IMR-90 (cell line): Measurements from ENCODE around the gene PPM1H. TPM values are rescaled to one million over a fixed set of nuclear protein-coding genes. Genes with fewer than 3 reads are reported as not detected.

Source experiments
- ATAC-seq: fragments of 200-7000 bp; cut with Tn5 transposase; 2 replicates; pipeline ENCODE4 v1.9.1; 2020; ENCODE audit warnings: low read depth, mild to moderate bottlenecking, moderate library complexity
- BruUV-seq: library from RNA; stranded (reverse); fragments of 400-500 nt; replicated peaks from 2 replicates; lab custom pipeline; 2021; lab: Mats Ljungman, UMichigan
- CTCF ChIA-PET: fragments of 300-600 bp; formaldehyde crosslinking; extraction: SDS; loops from one replicate; lab custom pipeline; 2021; ENCODE audit warnings: antibody characterized with exemption; lab: Yijun Ruan, JAX
- POLR2A ChIA-PET: fragments of 300-600 bp; sonication (Branson Sonifier 250); formaldehyde crosslinking; loops from one replicate; lab custom pipeline; 2022; ENCODE audit warnings: antibody characterized with exemption; ENCODE audit not compliant: unreplicated experiment; lab: Charles Lee
- DNase-seq: peaks from one replicate; pipeline ENCODE4 v3.0.0; 2013
- H2AFZ ChIP-seq: replicated peaks from 2 replicates; pipeline ENCODE3; 2013; ENCODE audit warnings: low read length, mild to moderate bottlenecking; ENCODE audit not compliant: poor library complexity
- H2AK5ac ChIP-seq: 2 replicates; pipeline ENCODE4 v1.6.1; 2013; ENCODE audit warnings: low read depth, low read length, inconsistent platforms
- H2AK9ac ChIP-seq: replicated peaks from 2 replicates; pipeline ENCODE3; 2013; ENCODE audit warnings: mild to moderate bottlenecking, low read depth, low read length, moderate library complexity; ENCODE audit not compliant: poor library complexity
- H2BK120ac ChIP-seq: 2 replicates; pipeline ENCODE4 v1.6.1; 2013; ENCODE audit warnings: low read depth, low read length, inconsistent platforms
- H2BK15ac ChIP-seq: 3 replicates; pipeline ENCODE4 v1.6.1; 2013; ENCODE audit warnings: low read depth, low read length, inconsistent platforms
- H2BK20ac ChIP-seq: 2 replicates; pipeline ENCODE4 v1.6.1; 2013; ENCODE audit warnings: low read depth, mild to moderate bottlenecking, inconsistent platforms, low read length, moderate library complexity
- H2BK5ac ChIP-seq: 2 replicates; pipeline ENCODE4 v1.6.1; 2013; ENCODE audit warnings: mild to moderate bottlenecking, low read depth, low read length, inconsistent platforms; ENCODE audit not compliant: poor library complexity, severe bottlenecking
- H3K14ac ChIP-seq: replicated peaks from 2 replicates; pipeline ENCODE4 v1.6.1; 2013; ENCODE audit warnings: low read depth, low read length, inconsistent platforms
- H3K18ac ChIP-seq: 2 replicates; pipeline ENCODE4 v1.6.1; 2013; ENCODE audit warnings: low read depth, low read length, control low read depth
- H3K23ac ChIP-seq: 2 replicates; pipeline ENCODE4 v1.6.1; 2013; ENCODE audit warnings: low read depth, low read length, inconsistent platforms
- H3K27ac ChIP-seq: 2 replicates; pipeline ENCODE4 v1.5.1; 2013; ENCODE audit warnings: mild to moderate bottlenecking, control low read depth, low read length; ENCODE audit not compliant: insufficient read depth
- H3K27me3 ChIP-seq: 2 replicates; pipeline ENCODE4 v1.6.1; 2013; ENCODE audit warnings: low read length; ENCODE audit not compliant: control insufficient read depth, insufficient read depth
- H3K36me3 ChIP-seq: 2 replicates; pipeline ENCODE4 v1.6.1; 2013; ENCODE audit warnings: low read length, mixed read lengths; ENCODE audit not compliant: control insufficient read depth, insufficient read depth
- H3K4ac ChIP-seq: 2 replicates; pipeline ENCODE4 v1.6.1; 2013; ENCODE audit warnings: low read depth, low read length, inconsistent platforms
- H3K4me1 ChIP-seq: 2 replicates; pipeline ENCODE4 v1.6.1; 2013; ENCODE audit warnings: low read length, mixed read lengths; ENCODE audit not compliant: control insufficient read depth, insufficient read depth
- H3K4me2 ChIP-seq: 2 replicates; pipeline ENCODE4 v1.6.1; 2013; ENCODE audit warnings: low read depth, mild to moderate bottlenecking, control low read depth, low read length, moderate library complexity
- H3K4me3 ChIP-seq: 2 replicates; pipeline ENCODE4 v1.5.1; 2013; ENCODE audit warnings: low read depth, mild to moderate bottlenecking, control low read depth, low read length, moderate library complexity; ENCODE audit not compliant: insufficient read depth
- H3K56ac ChIP-seq: 2 replicates; pipeline ENCODE4 v1.6.1; 2013; ENCODE audit warnings: low read length, inconsistent platforms; ENCODE audit not compliant: insufficient read depth; ENCODE audit errors: extremely low read depth
- H3K79me1 ChIP-seq, 2 experiments: 2 replicates each; pipeline ENCODE4 v1.6.1; 2013; ENCODE audit warnings: low read length in 2 of 2, inconsistent platforms in 1 of 2, low read depth in 1 of 2
- H3K9ac ChIP-seq: 2 replicates; pipeline ENCODE4 v1.6.1; 2013; ENCODE audit warnings: low read depth, low read length, control low read depth
- H3K9me1 ChIP-seq: 2 replicates; pipeline ENCODE4 v1.6.1; 2013; ENCODE audit warnings: low read length, inconsistent platforms; ENCODE audit not compliant: insufficient read depth
- H3K9me3 ChIP-seq: 2 replicates; pipeline ENCODE4 v1.6.1; 2013; ENCODE audit warnings: low read length; ENCODE audit not compliant: control insufficient read depth, insufficient read depth
- H4K20me1 ChIP-seq: 2 replicates; pipeline ENCODE4 v1.6.1; 2013; ENCODE audit warnings: low read length, inconsistent platforms; ENCODE audit not compliant: insufficient read depth
- H4K5ac ChIP-seq: 2 replicates; pipeline ENCODE4 v1.6.1; 2013; ENCODE audit warnings: mild to moderate bottlenecking, low read depth, low read length, control low read depth
- H4K8ac ChIP-seq, 2 experiments: 2 replicates each; pipeline ENCODE4 v1.6.1; 2013; ENCODE audit warnings: low read depth in 2 of 2, low read length in 2 of 2, control low read depth in 1 of 2, inconsistent platforms in 1 of 2
- H4K91ac ChIP-seq: 2 replicates; pipeline ENCODE4 v1.6.1; 2013; ENCODE audit warnings: low read depth, low read length, inconsistent platforms; ENCODE audit not compliant: insufficient read depth
- FOS ChIP-seq: fragments of 150-350 bp; IDR thresholded peaks from 2 replicates; pipeline ENCODE4 v1.6.1; 2016; ENCODE audit warnings: low read depth, low read length
- MAZ ChIP-seq: IDR thresholded peaks from 2 replicates; pipeline ENCODE4 v1.6.1; 2012; ENCODE audit warnings: low read depth, mild to moderate bottlenecking, low read length, improper control_type of control experiment, moderate library complexity, borderline replicate concordance
- POLR2A ChIP-seq: IDR thresholded peaks from 2 replicates; pipeline ENCODE4 v1.6.1; 2012; ENCODE audit warnings: mild to moderate bottlenecking, low read depth, low read length
- RCOR1 ChIP-seq: IDR thresholded peaks from 2 replicates; pipeline ENCODE4 v1.6.1; 2012; ENCODE audit warnings: mild to moderate bottlenecking, low read length, improper control_type of control experiment; ENCODE audit not compliant: insufficient replicate concordance
- RFX5 ChIP-seq: IDR thresholded peaks from 2 replicates; pipeline ENCODE4 v1.8.0; 2012; ENCODE audit warnings: low read depth, mild to moderate bottlenecking, low read length, moderate library complexity
- SMC3 ChIP-seq: fragments of 150-350 bp; IDR thresholded peaks from 2 replicates; pipeline ENCODE4 v1.6.1; 2016; ENCODE audit warnings: low read depth, mild to moderate bottlenecking, antibody characterized with exemption, low read length, moderate library complexity
- WGBS, 2 experiments: methylation state at CpG; one replicate each; pipeline versions ENCODE4 v1.1.5 to v1.1.7; 2013; ENCODE audit warnings: missing lambda C conversion rate in 2 of 2; ENCODE audit not compliant: insufficient read length in 1 of 2; ENCODE audit errors: extremely low coverage in 2 of 2; 5-methylcytosine and 5-hydroxymethylcytosine counted together
- dilution Hi-C: fragments of 300-500 bp; cut with HindIII; formaldehyde crosslinking; loops from one replicate; pipeline ENCODE4 v1.14.3; 2018; ENCODE audit warnings: low sequenced_read_pairs; ENCODE audit not compliant: unreplicated experiment
- in situ Hi-C: fragments of 300-500 bp; cut with MboI; formaldehyde crosslinking; loops from 3 replicates; pipeline ENCODE4 v1.14.3; 2019; ENCODE audit warnings: low sequenced_read_pairs, inconsistent platforms, mixed read lengths
- intact Hi-C: fragments of 100-400 bp; cut with micrococcal nuclease; formaldehyde crosslinking; loops from 2 replicates; pipeline ENCODE4 v1.10.0; 2022
- polyA plus RNA-seq, 3 experiments: library from polyadenylated mRNA; depleted of rRNA; stranded (reverse); fragments of >200 nt; gene quantifications; 2 replicates each; pipeline ENCODE4 v1.2.3, GENCODE V29; 2012; ENCODE audit warnings: low replicate concordance in 1 of 3
- total RNA-seq: library from RNA; depleted of rRNA; stranded (reverse); fragments of >200 nt; gene quantifications from 2 replicates; pipeline ENCODE4 v1.2.3, GENCODE V29; 2012
- TF ChIP-seq, protein P1 (sequence below): fragments of 150-350 bp; IDR thresholded peaks from 2 replicates; pipeline ENCODE4 v1.6.1; 2016; ENCODE audit warnings: low read depth, mild to moderate bottlenecking, low read length, moderate library complexity, borderline replicate concordance
- TF ChIP-seq, protein P2 (sequence below): conservative IDR thresholded peaks from 2 replicates; pipeline ENCODE4 v1.5.1; 2012; ENCODE audit warnings: mild to moderate bottlenecking, low read depth, low read length, improper control_type of control experiment

The PPM1H gene
- total and polyA plus RNA-seq, 2 of the 4 experiments (the other 2 are of a cell fraction), result 0.14 to 0.18 TPM

DNA sequence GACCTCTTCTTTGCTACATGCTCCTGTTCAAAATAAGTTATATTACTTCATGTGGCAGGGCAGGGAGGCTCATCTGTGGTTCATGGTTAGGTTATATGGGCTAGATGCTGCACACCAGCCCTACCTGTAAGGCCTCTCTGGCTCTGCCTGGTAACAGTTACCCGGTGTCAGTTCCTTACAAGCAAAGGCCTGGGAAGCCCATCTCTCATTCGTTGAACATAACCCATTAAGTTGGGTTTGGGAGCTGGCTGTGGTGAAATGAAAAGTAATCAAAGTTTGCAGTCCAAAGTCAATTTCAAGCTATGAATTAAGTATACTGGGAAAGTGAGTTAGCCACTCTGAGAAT is 183.2 kb downstream of the PPM1H start:
- CTCF ChIA-PET, result no interaction called here
- H2BK20ac ChIP-seq, result no peak overlapping the region
- H4K5ac ChIP-seq, result no peak overlapping the region
- H3K18ac ChIP-seq, result no peak overlapping the region
- peaks cover 9% of the 10 kb centered on the region; the same call in 1 of the 2 replicates for H3K9me1 ChIP-seq
- H3K79me1 ChIP-seq, result no peaks in the 10 kb centered on the region
- no peak overlapping the region for H3K56ac ChIP-seq
- H3K27ac ChIP-seq, result no peak overlapping the region
- H2BK15ac ChIP-seq, result no peak overlapping the region
- in situ Hi-C loops, result no loop called here
- no peak overlapping the region for H2AK9ac ChIP-seq
- H3K9ac ChIP-seq, result no peak overlapping the region
- TF ChIP-seq, protein P1, sequence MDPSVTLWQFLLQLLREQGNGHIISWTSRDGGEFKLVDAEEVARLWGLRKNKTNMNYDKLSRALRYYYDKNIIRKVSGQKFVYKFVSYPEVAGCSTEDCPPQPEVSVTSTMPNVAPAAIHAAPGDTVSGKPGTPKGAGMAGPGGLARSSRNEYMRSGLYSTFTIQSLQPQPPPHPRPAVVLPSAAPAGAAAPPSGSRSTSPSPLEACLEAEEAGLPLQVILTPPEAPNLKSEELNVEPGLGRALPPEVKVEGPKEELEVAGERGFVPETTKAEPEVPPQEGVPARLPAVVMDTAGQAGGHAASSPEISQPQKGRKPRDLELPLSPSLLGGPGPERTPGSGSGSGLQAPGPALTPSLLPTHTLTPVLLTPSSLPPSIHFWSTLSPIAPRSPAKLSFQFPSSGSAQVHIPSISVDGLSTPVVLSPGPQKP, result no peak
- TF ChIP-seq, protein P2, sequence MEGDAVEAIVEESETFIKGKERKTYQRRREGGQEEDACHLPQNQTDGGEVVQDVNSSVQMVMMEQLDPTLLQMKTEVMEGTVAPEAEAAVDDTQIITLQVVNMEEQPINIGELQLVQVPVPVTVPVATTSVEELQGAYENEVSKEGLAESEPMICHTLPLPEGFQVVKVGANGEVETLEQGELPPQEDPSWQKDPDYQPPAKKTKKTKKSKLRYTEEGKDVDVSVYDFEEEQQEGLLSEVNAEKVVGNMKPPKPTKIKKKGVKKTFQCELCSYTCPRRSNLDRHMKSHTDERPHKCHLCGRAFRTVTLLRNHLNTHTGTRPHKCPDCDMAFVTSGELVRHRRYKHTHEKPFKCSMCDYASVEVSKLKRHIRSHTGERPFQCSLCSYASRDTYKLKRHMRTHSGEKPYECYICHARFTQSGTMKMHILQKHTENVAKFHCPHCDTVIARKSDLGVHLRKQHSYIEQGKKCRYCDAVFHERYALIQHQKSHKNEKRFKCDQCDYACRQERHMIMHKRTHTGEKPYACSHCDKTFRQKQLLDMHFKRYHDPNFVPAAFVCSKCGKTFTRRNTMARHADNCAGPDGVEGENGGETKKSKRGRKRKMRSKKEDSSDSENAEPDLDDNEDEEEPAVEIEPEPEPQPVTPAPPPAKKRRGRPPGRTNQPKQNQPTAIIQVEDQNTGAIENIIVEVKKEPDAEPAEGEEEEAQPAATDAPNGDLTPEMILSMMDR, result no peak
- TF ChIP-seq SMC3 (no peak), FOS (no peak), RCOR1 (no peak), POLR2A (no peak), RFX5 (no peak), MAZ (no peak)
- H4K8ac ChIP-seq, result no peak overlapping the region
- no peaks in the 10 kb centered on the region for H4K20me1 ChIP-seq
- no CpG with 5 or more reads among the region's 2 CpGs for WGBS, 2 experiments
- no TSS peak for BruUV-seq
- H3K4me2 ChIP-seq, result no peak overlapping the region
- H3K4me3 ChIP-seq, result no peak overlapping the region
- H4K91ac ChIP-seq, result no peak overlapping the region
- H3K9me3 ChIP-seq, result no peaks in the 10 kb centered on the region
- dilution Hi-C loops, result no loop called here
- H2BK120ac ChIP-seq, result no peak overlapping the region
- ATAC-seq (no peak), DNase-seq (no peak)
- H3K27me3 ChIP-seq, result peaks cover 23% of the 10 kb centered on the region
- no peak overlapping the region for H3K4ac ChIP-seq
- intact Hi-C loops, result no loop called here
- no peak overlapping the region for H2BK5ac ChIP-seq
- no peak overlapping the region for H3K23ac ChIP-seq
- no peak overlapping the region for H2AFZ ChIP-seq
- H3K4me1 ChIP-seq, result no peaks in the 10 kb centered on the region; the same call in 1 of the 2 replicates
- no peaks in the 10 kb centered on the region for H3K36me3 ChIP-seq
- POLR2A ChIA-PET, result no interaction called here
- no peak overlapping the region for H2AK5ac ChIP-seq
- H3K14ac ChIP-seq, result no peak overlapping the region
